Activated T-cell treated with anti-CD3 and anti-CD28 coated beads, Interleukin-2, amount 50 U/mL, for 48 hours (primary cell): ENCODE data around the gene TRIM46.
A peak's percentile ranks its signal among the peaks of the same experiment; 100 is the strongest.

Experiments used
- DNase-seq, 2 experiments: peaks; one replicate each; pipeline ENCODE4 v3.0.0-alpha.2; 2020

Gene TRIM46

GRCh38 chr1:155172732-155173477 is 744 bp upstream of the TRIM46 start, which contains the start of gene KRTCAP2:
Gene KRTCAP2, minus strand, starts transcription at chr1:155173304. Its CDS starts 80 bp downstream, at chr1:155173224.
- peak; percentile 96 to 97 for DNase-seq

- DNase-seq: peak; percentile 52 to 66
Observed at GRCh38 chr1:155174324-155175280, 953 bp downstream of the TRIM46 start.

GRCh38 chr1:155175281-155175926 is 1.8 kb downstream of the TRIM46 start:
- DNase-seq: peak in 1 of 2 experiments; percentile 22

GRCh38 chr1:155175927-155176371 is 2.3 kb downstream of the TRIM46 start:
- DNase-seq: peak; percentile 56 to 58

GRCh38 chr1:155176544-155177071 is 3.0 kb downstream of the TRIM46 start:
- peak; percentile 92 to 93 for DNase-seq

GRCh38 chr1:155177192-155177917 is 3.7 kb downstream of the TRIM46 start:
- DNase-seq: no peak

GRCh38 chr1:155177918-155178281 is 4.3 kb downstream of the TRIM46 start:
- DNase-seq: peak in 1 of 2 experiments; percentile 11

- DNase-seq: peak in 1 of 2 experiments; percentile 7
Observed at GRCh38 chr1:155178441-155179111, 4.9 kb downstream of the TRIM46 start.

GRCh38 chr1:155179112-155180031 is 5.7 kb downstream of the TRIM46 start:
- no peak for DNase-seq

- no peak for DNase-seq
Observed at GRCh38 chr1:155181371-155182051, 7.9 kb downstream of the TRIM46 start.

- no peak for DNase-seq
Observed at GRCh38 chr1:155182052-155182550, 8.5 kb downstream of the TRIM46 start.

GRCh38 chr1:155183775-155184221 is 10.1 kb downstream of the TRIM46 start:
- no peak for DNase-seq

- no peak for DNase-seq
Observed at GRCh38 chr1:155184351-155184811, 10.7 kb downstream of the TRIM46 start.

- DNase-seq: no peak
Observed at GRCh38 chr1:155184835-155185782, 11.5 kb downstream of the TRIM46 start.

- no peak for DNase-seq
Observed at GRCh38 chr1:155185783-155186066, 12.1 kb downstream of the TRIM46 start.

GRCh38 chr1:155186067-155186793 is 12.6 kb downstream of the TRIM46 start:
- DNase-seq: no peak

GRCh38 chr1:155186794-155187455 is 13.3 kb downstream of the TRIM46 start:
- no peak for DNase-seq
